Mucosa of descending colon (tissue), 3 donors: ENCODE results near the gene ZBED4. TPM values are rescaled to one million over a fixed set of nuclear protein-coding genes. Genes with fewer than 3 reads are reported as not detected.

Source experiments
- ATAC-seq: fragments of 200-7000 bp; cut with Tn5 transposase; one replicate; pipeline ENCODE4 v1.9.1; 2020; ENCODE audit warnings: mild to moderate bottlenecking, moderate library complexity
- DNase-seq, 3 donors: peaks; one replicate each; pipeline ENCODE4 v3.0.0-alpha.2; 2020
- H3K36me3 ChIP-seq: fragments of 200-600 bp; one replicate; pipeline ENCODE4 v1.8.0; 2021; ENCODE audit warnings: low read depth, mild to moderate bottlenecking
- H3K4me1 ChIP-seq: fragments of 200-600 bp; one replicate; pipeline ENCODE4 v1.8.0; 2021; ENCODE audit warnings: low read depth, mild to moderate bottlenecking
- H3K4me3 ChIP-seq: fragments of 200-600 bp; one replicate; pipeline ENCODE4 v1.8.0; 2021; ENCODE audit warnings: mild to moderate bottlenecking
- H3K9me3 ChIP-seq: fragments of 200-600 bp; one replicate; pipeline ENCODE4 v1.8.0; 2021; ENCODE audit warnings: mild to moderate bottlenecking
- CTCF ChIP-seq: fragments of 200-600 bp; IDR thresholded peaks from one replicate; pipeline ENCODE4 v1.8.0; 2022; ENCODE audit warnings: antibody characterized with exemption, mild to moderate bottlenecking
- intact Hi-C, 2 donors: fragments of 100-400 bp; cut with DNase I in 1 of 2; cut with micrococcal nuclease in 1 of 2; formaldehyde crosslinking; loops; one replicate each; pipeline versions ENCODE4 v1.11.0 to v1.11.1; 2022; cut with DNase I, micrococcal nuclease
- total RNA-seq, 3 donors: library from RNA; stranded (reverse); fragmentation: NEBNext Ultra II Directional in 2 of 3; extraction: Animal tissue kit (Norgen Biotek cat#: 25700) in 2 of 3; gene quantifications; one replicate each; pipeline versions ENCODE4 v1.2.1 to v1.2.4, GENCODE V29; 2021 to 2023
- donor health status: DM: no; HTN: no; CAD: no; lungs with moderate emphysema.
- donor health status: DM: no; HTN: no; CAD: no.
- donor health status: DM: no; HTN: yes; CAD: no.

Gene ZBED4
- total RNA-seq, 3 donors from 2014 or later: 13.7 to 18.2 (median 18.1) TPM

- H3K4me3 ChIP-seq: no peak overlapping the region
- no peak for TF ChIP-seq CTCF
- no peak for DNase-seq
- H3K9me3 ChIP-seq: peaks cover 4% of the 10 kb centered on the region
- no peaks in the 10 kb centered on the region for H3K4me1 ChIP-seq
- ATAC-seq: no peak
- intact Hi-C loops: no loop called here
- H3K36me3 ChIP-seq: no peaks in the 10 kb centered on the region
These were observed 32.2 kb downstream of the ZBED4 start for GRCh38 chr22:49885881-49886280.

DNA sequence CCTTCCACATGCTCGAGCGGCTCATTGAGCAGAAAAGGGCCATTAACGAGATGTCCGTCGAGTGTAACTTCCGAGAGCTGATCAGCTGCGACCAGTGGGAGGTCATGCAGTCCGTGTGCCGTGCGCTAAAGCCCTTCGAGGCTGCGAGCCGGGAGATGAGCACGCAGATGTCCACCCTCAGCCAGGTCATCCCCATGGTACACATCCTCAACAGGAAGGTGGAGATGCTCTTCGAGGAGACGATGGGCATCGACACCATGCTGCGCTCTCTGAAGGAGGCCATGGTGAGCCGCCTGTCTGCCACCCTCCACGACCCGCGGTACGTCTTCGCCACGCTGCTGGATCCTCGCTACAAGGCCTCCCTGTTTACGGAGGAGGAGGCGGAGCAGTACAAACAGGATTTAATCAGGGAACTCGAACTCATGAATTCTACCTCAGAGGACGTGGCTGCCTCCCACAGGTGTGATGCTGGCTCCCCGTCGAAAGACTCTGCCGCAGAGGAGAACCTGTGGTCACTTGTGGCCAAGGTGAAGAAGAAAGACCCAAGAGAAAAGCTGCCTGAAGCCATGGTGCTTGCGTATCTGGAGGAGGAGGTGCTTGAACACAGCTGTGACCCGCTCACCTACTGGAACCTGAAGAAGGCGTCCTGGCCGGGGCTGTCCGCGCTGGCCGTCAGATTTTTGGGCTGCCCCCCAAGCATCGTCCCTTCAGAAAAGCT lies 32.9 kb downstream of the ZBED4 start:
- TF ChIP-seq CTCF: no peak
- H3K4me3 ChIP-seq: no peak overlapping the region
- peaks cover 4% of the 10 kb centered on the region for H3K9me3 ChIP-seq
- intact Hi-C loops: no loop called here
- no peaks in the 10 kb centered on the region for H3K36me3 ChIP-seq
- no peaks in the 10 kb centered on the region for H3K4me1 ChIP-seq
- ATAC-seq: no peak
- no peak for DNase-seq

DNA sequence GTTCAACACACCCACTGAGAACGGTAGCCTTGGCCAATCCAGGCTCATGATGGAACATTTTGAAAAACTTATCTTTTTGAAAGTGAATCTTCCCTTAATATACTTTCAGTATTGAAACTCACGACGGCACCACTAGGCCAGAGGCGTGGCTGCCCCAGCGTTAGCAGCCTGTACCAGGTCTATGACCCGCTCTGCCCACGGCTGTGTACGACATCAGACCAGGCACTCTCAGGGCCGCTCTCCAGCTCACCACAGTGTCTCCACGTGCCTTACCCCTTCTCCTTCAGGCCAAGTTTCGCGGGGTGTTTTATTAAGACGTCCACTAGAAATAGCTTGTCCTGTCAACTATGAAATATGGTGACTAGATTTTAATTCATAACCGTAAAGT lies 33.4 kb downstream of the ZBED4 start:
- no peak for TF ChIP-seq CTCF
- H3K36me3 ChIP-seq: no peaks in the 10 kb centered on the region
- intact Hi-C loops: no loop called here
- no peak overlapping the region for H3K4me3 ChIP-seq
- H3K4me1 ChIP-seq: no peaks in the 10 kb centered on the region
- peaks cover 4% of the 10 kb centered on the region for H3K9me3 ChIP-seq
- no peak for ATAC-seq
- DNase-seq: no peak

DNA sequence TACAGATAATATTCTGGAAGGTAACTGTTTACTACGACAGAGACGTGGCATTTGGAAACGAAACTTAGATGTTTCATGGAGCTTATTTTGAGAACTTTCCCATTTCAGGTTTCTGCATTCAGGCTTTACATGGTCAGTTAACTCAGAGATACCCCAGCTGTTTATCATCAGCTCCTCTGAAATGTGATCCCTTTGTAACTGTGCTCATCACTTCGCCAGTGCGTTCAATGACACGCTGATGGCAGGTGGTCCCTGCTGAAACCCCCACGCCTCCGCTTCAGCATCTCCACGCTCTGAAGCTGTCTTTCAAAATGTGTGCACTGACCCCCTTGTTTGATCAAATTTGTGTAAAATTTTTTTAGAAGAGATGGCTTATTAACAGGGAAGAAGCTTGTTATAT lies 34.1 kb downstream of the ZBED4 start:
- DNase-seq (no peak), ATAC-seq (no peak)
- no peak for TF ChIP-seq CTCF
- no peak overlapping the region for H3K4me3 ChIP-seq
- no peaks in the 10 kb centered on the region for H3K36me3 ChIP-seq
- peaks cover 4% of the 10 kb centered on the region for H3K9me3 ChIP-seq
- intact Hi-C loops: no loop called here
- no peaks in the 10 kb centered on the region for H3K4me1 ChIP-seq

- no peak for DNase-seq
- Histone ChIP-seq H3K36me3 (no peaks in the 10 kb centered on the region), H3K4me3 (no peak overlapping the region), H3K4me1 (no peaks in the 10 kb centered on the region), H3K9me3 (peaks cover 4% of the 10 kb centered on the region)
- no peak for ATAC-seq
- TF ChIP-seq CTCF: no peak
- intact Hi-C loops: no loop called here
These were observed 35.4 kb downstream of the ZBED4 start for GRCh38 chr22:49889071-49889470.
